ENCODE data around the gene PAX8.

PAX8 gene

GRCh38 chr2:113182471-113183260 is 96.1 kb downstream of the PAX8 start:
- DNase-seq = no peak

GRCh38 chr2:113181258-113182051 is 97.3 kb downstream of the PAX8 start:
- DNase-seq = no peak

- no peak for DNase-seq
Observed at GRCh38 chr2:113180131-113180946, 98.4 kb downstream of the PAX8 start.

- no peak for DNase-seq
Observed at GRCh38 chr2:113179446-113180045, 99.2 kb downstream of the PAX8 start.

GRCh38 chr2:113178891-113179290 is 99.8 kb downstream of the PAX8 start:
- DNase-seq = no peak

- no peak for DNase-seq
Observed at GRCh38 chr2:113178069-113178746, 100.5 kb downstream of the PAX8 start.

- no peak for DNase-seq
Observed at GRCh38 chr2:113176696-113177355, 101.9 kb downstream of the PAX8 start.

GRCh38 chr2:113175736-113176695 is 102.7 kb downstream of the PAX8 start:
- DNase-seq = no peak

GRCh38 chr2:113175042-113175628 is 103.6 kb downstream of the PAX8 start:
- DNase-seq = no peak

GRCh38 chr2:113174376-113174750 is 104.4 kb downstream of the PAX8 start:
- DNase-seq = no peak

- peak in 1 of 2 donors; percentile 53 for DNase-seq
Observed at GRCh38 chr2:113173542-113174375, 105.0 kb downstream of the PAX8 start, which contains the start of gene PSD4. TSS of gene PSD4 (plus strand) at chr2:113173971. CDS start at chr2:113182457, 8,486 bp downstream.

GRCh38 chr2:113172721-113173541 is 105.8 kb downstream of the PAX8 start:
- DNase-seq = no peak

GRCh38 chr2:113171334-113172075 is 107.2 kb downstream of the PAX8 start:
- DNase-seq = no peak

GRCh38 chr2:113169586-113169985 is 109.1 kb downstream of the PAX8 start:
- DNase-seq = no peak

- no peak for DNase-seq
Observed at GRCh38 chr2:113169002-113169530, 109.7 kb downstream of the PAX8 start.

GRCh38 chr2:113167962-113168340 is 110.8 kb downstream of the PAX8 start:
- no peak for DNase-seq
